K562 (cell line): ENCODE measurements around the gene IQSEC3. TPM values are rescaled to one million over a fixed set of nuclear protein-coding genes. Genes with fewer than 3 reads are reported as not detected.

Source experiments
- ATAC-seq: fragments of 200-7000 bp; cut with Tn5 transposase; 3 replicates; pipeline ENCODE4 v1.9.1; 2020; ENCODE audit warnings: moderate library complexity
- BruUV-seq: library from RNA; stranded (reverse); fragments of 400-500 nt; replicated peaks from 2 replicates; lab custom pipeline; 2021; lab: Mats Ljungman, UMichigan
- CTCF ChIA-PET: fragments of 300-600 bp; formaldehyde crosslinking; extraction: SDS; loops from one replicate; lab custom pipeline; 2021; ENCODE audit warnings: low intra/inter-chr PET ratio; lab: Yijun Ruan, JAX
- POLR2A ChIA-PET: fragments of 300-600, 350-650 bp; sonication (Branson Sonifier 250); formaldehyde crosslinking; extraction: SDS; loops from one replicate; lab custom pipeline; 2021; ENCODE audit warnings: antibody characterized with exemption, inconsistent platforms; lab: Yijun Ruan, JAX
- DNase-seq, 4 experiments: peaks; one replicate each; pipeline versions ENCODE4 v3.0.0 to v3.0.0-alpha.2; 2011 to 2018; ENCODE audit warnings: low spot score in 3 of 4, mixed read lengths in 3 of 4; ENCODE audit errors: extremely low read depth in 1 of 4
- FAIRE-seq: peaks from 2 replicates; lab custom pipeline; 2011; peaks lifted over from hg19 to GRCh38; lab: Jason Lieb, UNC
- H2AFZ ChIP-seq: 2 replicates; pipeline ENCODE4 v1.6.0; 2011; ENCODE audit warnings: low read depth, low read length, control low read depth, inconsistent platforms
- H3K27ac ChIP-seq: fragments of 200-600 bp; 3 replicates; pipeline ENCODE4 v1.8.0; 2011; ENCODE audit warnings: low read depth, mild to moderate bottlenecking, control low read depth, inconsistent platforms, low read length, moderate library complexity, mixed read lengths; ENCODE audit errors: extremely low read depth
- H3K27me3 ChIP-seq, 2 experiments: fragments of 300-600 bp in 1 of 2; 2 replicates in 1 of 2; 3 replicates in 1 of 2; pipeline versions ENCODE4 v1.6.0 to v1.8.0; 2011; ENCODE audit warnings: inconsistent platforms in 2 of 2, low read length in 2 of 2, mild to moderate bottlenecking in 1 of 2, mixed read lengths in 1 of 2, moderate library complexity in 1 of 2; ENCODE audit not compliant: control insufficient read depth in 2 of 2, insufficient read depth in 2 of 2
- H3K36me3 ChIP-seq: fragments of 300-600 bp; 3 replicates; pipeline ENCODE4 v1.8.0; 2011; ENCODE audit warnings: mild to moderate bottlenecking, low read length, inconsistent platforms; ENCODE audit not compliant: control insufficient read depth, insufficient read depth
- H3K4me1 ChIP-seq, 2 experiments: fragments of 200-600 bp in 1 of 2; replicated peaks in 1 of 2; 2 replicates in 1 of 2; 3 replicates in 1 of 2; pipeline versions ENCODE4 v1.5.1 to v1.8.0; 2011; ENCODE audit warnings: inconsistent platforms in 2 of 2, low read length in 2 of 2, mild to moderate bottlenecking in 1 of 2, mixed read lengths in 1 of 2, moderate library complexity in 1 of 2; ENCODE audit not compliant: control insufficient read depth in 2 of 2, insufficient read depth in 2 of 2
- H3K4me2 ChIP-seq: 2 replicates; pipeline ENCODE4 v1.6.1; 2011; ENCODE audit warnings: low read length, control low read depth, inconsistent platforms, mixed read lengths; ENCODE audit not compliant: insufficient read depth
- H3K4me3 ChIP-seq: fragments of 200-600 bp; sonication (generic), shearing (Covaris generic); 2 replicates; pipeline ENCODE4 v1.5.1; 2016; ENCODE audit warnings: control low read depth, inconsistent platforms
- H3K79me2 ChIP-seq: fragments of 200-600 bp; 3 replicates; pipeline ENCODE4 v1.8.0; 2011; ENCODE audit warnings: low read length, inconsistent platforms; ENCODE audit not compliant: control insufficient read depth, insufficient read depth
- H3K9ac ChIP-seq, 2 experiments: 2 replicates each; pipeline versions ENCODE4 v1.6.0 to v1.6.1; 2011; ENCODE audit warnings: low read depth in 2 of 2, low read length in 2 of 2, control low read depth in 1 of 2, inconsistent platforms in 1 of 2, mild to moderate bottlenecking in 1 of 2, mixed read lengths in 1 of 2; ENCODE audit not compliant: insufficient read depth in 1 of 2
- H3K9me1 ChIP-seq: one replicate; pipeline ENCODE4 v1.6.0; 2011; ENCODE audit warnings: inconsistent platforms, mild to moderate bottlenecking, low read length, moderate library complexity; ENCODE audit not compliant: control insufficient read depth, insufficient read depth
- H3K9me3 ChIP-seq: replicated peaks from 2 replicates; pipeline ENCODE4 v1.5.1; 2011; ENCODE audit warnings: low read depth, low read length, inconsistent platforms; ENCODE audit not compliant: control insufficient read depth, insufficient read depth
- H4K20me1 ChIP-seq: replicated peaks from 2 replicates; pipeline ENCODE4 v1.6.1; 2011; ENCODE audit warnings: low read length, inconsistent platforms, mixed read lengths; ENCODE audit not compliant: control insufficient read depth, insufficient read depth
- CEBPG ChIP-seq, 3 experiments: fragments of 200-800 bp in 1 of 3; sonication (Bioruptor generic) in 1 of 3; sonication (generic) in 1 of 3; formaldehyde crosslinking in 1 of 3; IDR thresholded peaks in 2 of 3; conservative IDR thresholded peaks in 1 of 3; 2 replicates each; pipeline versions ENCODE4 v1.6.1 to v1.8.0; 2016 to 2022; ENCODE audit warnings: missing compliant biosample characterization in 2 of 3, missing genetic modification characterization in 2 of 3, mild to moderate bottlenecking in 1 of 3, missing genetic modification reagents in 1 of 3
- CREB5 ChIP-seq: fragments of 250-450 bp; sonication (Bioruptor Pico); IDR thresholded peaks from 2 replicates; pipeline ENCODE4 v1.5.0; 2020; ENCODE audit warnings: mild to moderate bottlenecking
- GABPA ChIP-seq: fragments of 200-800 bp; sonication (Bioruptor generic); conservative IDR thresholded peaks from 2 replicates; pipeline ENCODE4 v1.6.1; 2016; ENCODE audit warnings: low read depth, missing genetic modification characterization, missing compliant biosample characterization
- HDAC1 ChIP-seq, 2 experiments: fragments of 450-650 bp; IDR thresholded peaks; 2 replicates each; pipeline ENCODE4 v1.6.1; 2016 to 2017; ENCODE audit warnings: inconsistent platforms in 1 of 2, mild to moderate bottlenecking in 1 of 2, moderate library complexity in 1 of 2
- HDAC6 ChIP-seq: IDR thresholded peaks from 2 replicates; pipeline ENCODE4 v1.6.1; 2012; ENCODE audit warnings: low read depth, mild to moderate bottlenecking, control low read depth, inconsistent platforms, low read length, moderate library complexity
- MGA ChIP-seq: fragments of 450-650 bp; IDR thresholded peaks from 2 replicates; pipeline ENCODE4 v1.6.1; 2016; ENCODE audit warnings: mild to moderate bottlenecking, moderate library complexity
- RBM25 ChIP-seq: fragments of 200-400 bp; formaldehyde crosslinking; IDR thresholded peaks from 2 replicates; pipeline ENCODE4 v1.6.1; 2018; ENCODE audit warnings: low read length, low read depth, moderate library complexity; ENCODE audit not compliant: severe bottlenecking
- SPI1 ChIP-seq: IDR thresholded peaks from 2 replicates; pipeline ENCODE4 v1.6.1; 2011; ENCODE audit warnings: low read depth, low read length, control low read depth, borderline replicate concordance
- TRIM28 ChIP-seq: fragments of 450-650 bp; IDR thresholded peaks from 2 replicates; pipeline ENCODE4 v1.6.1; 2017
- ZKSCAN3 ChIP-seq: fragments of 250-450 bp; sonication (Bioruptor Pico); IDR thresholded peaks from 2 replicates; pipeline ENCODE4 v1.4.0; 2020
- ZNF830 ChIP-seq: fragments of 250-450 bp; sonication (Bioruptor Pico); IDR thresholded peaks from 2 replicates; pipeline ENCODE4 v1.5.0; 2021; ENCODE audit warnings: mild to moderate bottlenecking
- WGBS: fragments of 100-300 bp; shearing (Covaris generic); methylation state at CpG from one replicate; pipeline ENCODE4 v1.1.6; 2016; ENCODE audit warnings: low coverage, mixed read lengths; ENCODE audit not compliant: insufficient coverage; ENCODE audit errors: missing lambda C conversion rate; 5-methylcytosine and 5-hydroxymethylcytosine counted together
- in situ Hi-C: fragments of 300-500 bp; cut with MboI; formaldehyde crosslinking; loops from 4 replicates; pipeline ENCODE4 v1.15.0; 2018; ENCODE audit warnings: inconsistent platforms, mixed read lengths
- intact Hi-C: fragments of 100-400 bp; cut with micrococcal nuclease; formaldehyde crosslinking; loops from 2 replicates; pipeline ENCODE4 v1.14.2; 2022
- polyA plus RNA-seq, 8 experiments: library from polyadenylated mRNA; depleted of rRNA in 4 of 8; stranded (reverse) in 5 of 8; unstranded in 3 of 8; fragments of >200 nt; fragmentation: Nextera tagmentation in 2 of 8; fragmentation: Illumina TruSeq in 1 of 8; extraction: Ambion mirVana in 2 of 8; extraction: Trizol in 1 of 8; gene quantifications; 2 replicates each; pipeline versions ENCODE4 v1.2.1 to v1.2.3, GENCODE V29; 2011 to 2014; ENCODE audit warnings: inconsistent platforms in 1 of 8, missing spikeins in 1 of 8
- total RNA-seq, 7 experiments: library from RNA; depleted of rRNA in 6 of 7; stranded (reverse); fragments of >200 nt in 6 of 7; fragmentation: Illumina TruSeq in 2 of 7; extraction: Trizol in 2 of 7; gene quantifications; 2 replicates each; pipeline versions ENCODE4 v1.2.1 to v1.2.3, GENCODE V29; 2011 to 2021; ENCODE audit warnings: low replicate concordance in 1 of 7

Gene IQSEC3
- total and polyA plus RNA-seq, 9 of the 15 experiments (the other 6 are each of a cell fraction or from before 2014, with no cell fraction given) = under 0.01 to 0.25 (median 0.08) TPM; not detected in 3

DNA sequence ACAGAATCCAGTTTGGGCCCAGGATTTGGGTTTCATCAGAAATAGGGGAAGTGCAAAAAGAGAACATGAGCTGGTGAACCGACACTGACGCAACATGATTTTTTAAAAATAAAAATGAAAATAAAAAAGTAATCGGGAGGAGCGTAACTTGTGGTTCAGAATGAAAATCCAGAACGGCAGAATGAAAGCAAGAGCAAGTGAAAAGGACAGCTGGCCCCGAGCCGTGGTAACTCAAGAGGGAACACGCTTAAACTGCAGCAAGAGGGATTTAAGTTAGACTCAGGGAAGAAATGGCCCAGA lies 145.8 kb downstream of the IQSEC3 start:
- no TSS peak for BruUV-seq
- ATAC-seq (no peak), FAIRE-seq (no peak), DNase-seq (no peak)
- CTCF ChIA-PET = no interaction called here
- no peak overlapping the region for H3K4me2 ChIP-seq
- intact Hi-C loops (no loop called here), in situ Hi-C loops (no loop called here)
- no peak overlapping the region for H3K27ac ChIP-seq
- POLR2A ChIA-PET = no interaction called here
- H3K36me3 ChIP-seq = no peaks in the 10 kb centered on the region
- no peak overlapping the region for H3K4me3 ChIP-seq
- no peak overlapping the region for H3K9ac ChIP-seq
- no peaks in the 10 kb centered on the region for H3K79me2 ChIP-seq
- 4% methylated on average over 8 of the region's 8 CpGs for WGBS
- H4K20me1 ChIP-seq = no peaks in the 10 kb centered on the region
- no peak overlapping the region for H2AFZ ChIP-seq
- H3K9me1 ChIP-seq = no peaks in the 10 kb centered on the region
- H3K9me3 ChIP-seq = no peaks in the 10 kb centered on the region
- no peaks in the 10 kb centered on the region; a peak in 1 of 5 replicates for H3K4me1 ChIP-seq
- H3K27me3 ChIP-seq = peaks cover 30 to 74% of the 10 kb centered on the region in 2 experiments
- TF ChIP-seq CEBPG (CRISPR knock-in tag; IDR thresholded peaks at IDR 0.05) (no peak), CEBPG (tag; conservative IDR thresholded peaks at IDR 0.05 in 1 of 2, IDR thresholded peaks at IDR 0.05 in 1 of 2) (no peak), RBM25 (peak; percentile 17), MGA (no peak), HDAC1 (IDR thresholded peaks at IDR 0.05) (no peak), GABPA (tag) (no peak), ZKSCAN3 (CRISPR knock-in tag) (no peak), HDAC6 (no peak), SPI1 (peak; percentile 63; the same call in 1 of the 2 replicates), TRIM28 (no peak), CREB5 (no peak), ZNF830 (no peak)
